Measurements from ENCODE around the gene LIN7A.

The LIN7A gene

GRCh38 chr12:80924437-80924836 lies 13.3 kb downstream of the LIN7A start:
- H3K27ac ChIP-seq (ENCODE audit: low read depth, low read length) = no peak overlapping the region
- no peaks in the 10 kb centered on the region for H3K36me3 ChIP-seq (ENCODE audit: control insufficient read depth, low read length)
- no peak for TF ChIP-seq EZH2phosphoT487 (IDR thresholded peaks at IDR 0.05; ENCODE audit: borderline replicate concordance, low read length)
- TF ChIP-seq CTCF (IDR thresholded peaks at IDR 0.05; ENCODE audit: low read depth, low read length, poor library complexity, severe bottlenecking) = no peak
- H3K4me2 ChIP-seq (ENCODE audit: low read length) = no peak overlapping the region
- H3K27me3 ChIP-seq (ENCODE audit: control insufficient read depth, low read length) = no peaks in the 10 kb centered on the region
- no peaks in the 10 kb centered on the region for H3K4me1 ChIP-seq (ENCODE audit: control insufficient read depth, low read length)
- no peaks in the 10 kb centered on the region for H3F3A ChIP-seq (ENCODE audit: control insufficient read depth, insufficient read depth)
- H4K20me1 ChIP-seq (ENCODE audit: control insufficient read depth, insufficient read depth, low read depth, low read length) = no peaks in the 10 kb centered on the region
- H3K79me2 ChIP-seq (ENCODE audit: control insufficient read depth, low read length) = no peaks in the 10 kb centered on the region
- no peaks in the 10 kb centered on the region for H3K9me3 ChIP-seq (ENCODE audit: control insufficient read depth, insufficient read depth, low read length)
- H3K9me2 ChIP-seq (replicated peaks; ENCODE audit: control insufficient read depth, low read length) = no peaks in the 10 kb centered on the region
- no peak overlapping the region for H3K4me3 ChIP-seq (ENCODE audit: low read length)

DNA sequence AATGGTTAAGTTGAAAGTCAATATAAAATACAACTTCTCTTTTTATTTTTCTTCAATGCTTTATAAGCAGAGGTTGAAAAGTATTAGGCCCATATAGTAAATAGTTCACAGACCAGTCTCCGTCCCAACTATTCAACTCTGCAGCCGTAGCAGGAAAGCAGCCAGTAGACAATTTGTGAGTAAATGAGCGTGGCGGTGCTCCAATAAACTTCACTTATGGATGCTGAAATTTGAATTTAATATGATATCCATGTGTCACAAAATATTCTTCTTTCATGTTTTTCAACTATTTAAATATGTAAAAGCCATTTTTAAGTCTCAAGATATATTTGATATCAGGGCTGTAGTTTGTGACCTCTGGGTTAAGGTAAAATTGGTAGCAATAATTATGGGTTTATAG lies 17.7 kb downstream of the LIN7A start:
- no peak overlapping the region for H3K4me3 ChIP-seq (ENCODE audit: low read length)
- no peaks in the 10 kb centered on the region for H3K36me3 ChIP-seq (ENCODE audit: control insufficient read depth, low read length)
- no peaks in the 10 kb centered on the region for H3K9me3 ChIP-seq (ENCODE audit: control insufficient read depth, insufficient read depth, low read length)
- no peaks in the 10 kb centered on the region for H3K9me2 ChIP-seq (replicated peaks; ENCODE audit: control insufficient read depth, low read length)
- no peaks in the 10 kb centered on the region for H3F3A ChIP-seq (ENCODE audit: control insufficient read depth, insufficient read depth)
- H3K4me2 ChIP-seq (ENCODE audit: low read length) = no peak overlapping the region
- H3K27me3 ChIP-seq (ENCODE audit: control insufficient read depth, low read length) = no peaks in the 10 kb centered on the region
- H4K20me1 ChIP-seq (ENCODE audit: control insufficient read depth, insufficient read depth, low read depth, low read length) = no peaks in the 10 kb centered on the region
- no peaks in the 10 kb centered on the region for H3K4me1 ChIP-seq (ENCODE audit: control insufficient read depth, low read length)
- TF ChIP-seq EZH2phosphoT487 (IDR thresholded peaks at IDR 0.05; ENCODE audit: borderline replicate concordance, low read length) (no peak), CTCF (IDR thresholded peaks at IDR 0.05; ENCODE audit: low read depth, low read length, poor library complexity, severe bottlenecking) (no peak)
- H3K27ac ChIP-seq (ENCODE audit: low read depth, low read length) = no peak overlapping the region
- no peaks in the 10 kb centered on the region for H3K79me2 ChIP-seq (ENCODE audit: control insufficient read depth, low read length)

DNA sequence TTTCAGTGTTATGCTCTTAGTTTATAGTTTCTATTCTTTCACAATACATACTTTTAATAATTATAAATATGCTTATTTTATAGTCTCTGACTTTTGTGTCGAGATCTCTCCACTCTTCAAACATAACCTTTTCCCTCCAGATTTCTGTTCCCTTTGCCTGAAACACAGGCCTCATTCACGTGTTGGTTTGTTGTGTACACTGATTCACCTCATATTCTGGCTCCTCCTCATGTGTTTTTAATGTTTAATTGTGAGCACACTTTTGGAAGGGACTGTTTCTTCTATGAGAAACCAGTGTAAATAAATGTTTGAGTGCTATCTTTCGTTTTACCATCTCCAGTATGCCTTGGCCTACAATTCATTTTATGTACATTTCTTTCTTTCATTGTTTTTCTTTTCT lies 20.1 kb downstream of the LIN7A start:
- Histone ChIP-seq H3K36me3 (ENCODE audit: control insufficient read depth, low read length) (no peaks in the 10 kb centered on the region), H3K9me2 (replicated peaks; ENCODE audit: control insufficient read depth, low read length) (no peaks in the 10 kb centered on the region), H3K4me3 (ENCODE audit: low read length) (no peak overlapping the region), H3K79me2 (ENCODE audit: control insufficient read depth, low read length) (no peaks in the 10 kb centered on the region), H3K9me3 (ENCODE audit: control insufficient read depth, insufficient read depth, low read length) (no peaks in the 10 kb centered on the region), H3K4me2 (ENCODE audit: low read length) (no peak overlapping the region), H3K4me1 (ENCODE audit: control insufficient read depth, low read length) (no peaks in the 10 kb centered on the region), H4K20me1 (ENCODE audit: control insufficient read depth, insufficient read depth, low read depth, low read length) (no peaks in the 10 kb centered on the region), H3K27ac (ENCODE audit: low read depth, low read length) (no peak overlapping the region), H3K27me3 (ENCODE audit: control insufficient read depth, low read length) (no peaks in the 10 kb centered on the region), H3F3A (ENCODE audit: control insufficient read depth, insufficient read depth) (no peaks in the 10 kb centered on the region)
- no peak for TF ChIP-seq CTCF (IDR thresholded peaks at IDR 0.05; ENCODE audit: low read depth, low read length, poor library complexity, severe bottlenecking)
- TF ChIP-seq EZH2phosphoT487 (IDR thresholded peaks at IDR 0.05; ENCODE audit: borderline replicate concordance, low read length) = no peak

Measured in DOHH2 (cell line).